Spinal cord (tissue), 10 donors: ENCODE results near the gene SPINK2. TPM values are rescaled to one million over a fixed set of nuclear protein-coding genes. Genes with fewer than 3 reads are reported as not detected.

Experiments used
- DNase-seq, 6 donors: peaks; one replicate each; pipeline versions ENCODE4 v3.0.0 to v3.0.0-alpha.2; 2013 to 2015; ENCODE audit warnings: low spot score in 6 of 6, low read depth in 4 of 6
- H3K27ac ChIP-seq: one replicate; pipeline ENCODE4 v1.5.1; 2013; ENCODE audit warnings: low read depth, low read length, control low read depth
- H3K27me3 ChIP-seq: one replicate; pipeline ENCODE4 v1.6.1; 2013; ENCODE audit warnings: low read length; ENCODE audit not compliant: control insufficient read depth, insufficient read depth
- H3K36me3 ChIP-seq: one replicate; pipeline ENCODE4 v1.6.1; 2013; ENCODE audit warnings: low read length; ENCODE audit not compliant: control insufficient read depth, insufficient read depth
- H3K4me1 ChIP-seq: one replicate; pipeline ENCODE4 v1.6.1; 2013; ENCODE audit warnings: low read length; ENCODE audit not compliant: control insufficient read depth, insufficient read depth
- H3K4me3 ChIP-seq: one replicate; pipeline ENCODE4 v1.5.1; 2013; ENCODE audit warnings: low read depth, low read length, control low read depth
- H3K9me3 ChIP-seq: one replicate; pipeline ENCODE4 v1.6.1; 2013; ENCODE audit warnings: low read length; ENCODE audit not compliant: control insufficient read depth, insufficient read depth
- WGBS: methylation state at CpG from one replicate; pipeline ENCODE4 v1.1.5; 2013; ENCODE audit warnings: missing lambda C conversion rate; ENCODE audit not compliant: insufficient coverage; 5-methylcytosine and 5-hydroxymethylcytosine counted together
- polyA plus RNA-seq, 2 donors: library from polyadenylated mRNA; unstranded; fragments of 120-200 nt; gene quantifications; one replicate each; pipeline ENCODE4 v1.2.1, GENCODE V29; 2013; ENCODE audit not compliant: insufficient read length in 2 of 2
- total RNA-seq, 2 donors: library from RNA; depleted of rRNA in 1 of 2; stranded (reverse); fragments of 120-200 nt in 1 of 2; fragments of >200 nt in 1 of 2; gene quantifications; one replicate each; pipeline versions ENCODE4 v1.2.3 to v1.2.4, GENCODE V29; 2013 to 2014
- donor health status: healthy.

Gene SPINK2
- total and polyA plus RNA-seq, 4 donors, result 0.44 to 1.6 (median 1.3) TPM; not detected in 1

DNA sequence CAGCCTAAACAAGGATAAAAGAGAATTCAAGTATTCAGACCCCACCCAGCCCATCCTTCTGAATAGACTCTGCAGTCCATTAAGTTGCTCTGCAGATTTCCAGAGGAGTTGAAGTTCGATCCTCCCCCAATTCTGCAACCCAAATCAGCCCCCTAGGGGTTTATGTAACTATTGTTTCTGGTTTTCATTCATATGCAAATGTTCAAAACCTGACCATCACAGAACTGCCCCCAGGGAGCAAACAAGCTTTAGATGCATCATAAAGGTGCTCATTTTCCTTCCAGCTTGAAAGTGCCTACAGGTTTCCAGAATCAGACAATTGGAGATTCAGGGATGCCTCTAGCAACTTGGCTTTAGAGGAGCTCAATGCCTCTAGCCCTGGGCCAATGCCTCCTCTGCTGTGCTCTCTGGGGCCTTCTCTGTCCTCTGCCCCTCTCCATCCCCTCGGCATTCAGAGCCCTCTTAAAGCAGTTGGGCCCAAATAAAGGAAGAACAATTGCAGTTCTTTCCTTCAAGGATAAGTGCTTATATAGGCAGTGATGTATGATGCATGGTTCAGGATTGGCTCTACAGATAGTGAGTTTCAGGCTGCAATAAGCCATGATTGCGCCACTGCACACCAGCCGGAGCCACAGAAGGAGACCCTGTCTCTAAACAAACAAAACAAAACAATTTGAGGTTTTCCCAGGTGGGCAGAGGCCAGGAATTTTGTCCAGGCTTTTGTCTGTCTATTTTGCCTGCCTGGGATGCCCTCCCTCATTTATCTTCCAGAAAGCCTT, 23.5 kb upstream of the SPINK2 start:
- WGBS, result 100% methylated on average over 2 of the region's 4 CpGs
- Histone ChIP-seq H3K36me3 (no peaks in the 10 kb centered on the region), H3K9me3 (no peaks in the 10 kb centered on the region), H3K4me3 (no peak overlapping the region), H3K4me1 (no peaks in the 10 kb centered on the region), H3K27ac (no peak overlapping the region), H3K27me3 (no peaks in the 10 kb centered on the region)
- no peak for DNase-seq

DNA sequence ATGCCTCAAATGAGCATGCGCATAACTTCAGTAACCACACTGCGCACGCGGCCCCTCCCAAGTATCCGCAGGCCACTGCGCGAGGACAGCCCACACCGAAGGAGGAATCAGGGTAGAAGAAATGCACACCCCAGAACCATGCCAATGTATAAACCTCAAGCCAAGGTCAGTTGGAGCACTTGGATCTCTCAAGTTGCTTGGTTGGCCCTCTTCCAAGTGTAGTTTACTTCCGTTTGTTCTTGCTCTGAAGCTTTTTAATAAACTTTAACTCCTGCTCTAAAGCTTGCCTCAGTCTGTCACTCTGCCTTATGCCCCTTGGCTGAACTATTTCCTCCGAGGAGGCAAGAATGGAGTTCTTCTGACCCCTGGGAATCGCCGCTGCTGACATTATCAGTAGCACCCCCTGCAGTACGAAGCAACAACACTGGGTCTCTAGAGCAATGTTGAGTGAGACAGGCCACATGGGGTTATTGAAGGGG, 22.0 kb upstream of the SPINK2 start:
- no peaks in the 10 kb centered on the region for H3K27me3 ChIP-seq
- DNase-seq, result peak in 2 of 6 donors; percentile 10 to 20
- WGBS, result 59% methylated on average over 13 of the region's 13 CpGs

DNA sequence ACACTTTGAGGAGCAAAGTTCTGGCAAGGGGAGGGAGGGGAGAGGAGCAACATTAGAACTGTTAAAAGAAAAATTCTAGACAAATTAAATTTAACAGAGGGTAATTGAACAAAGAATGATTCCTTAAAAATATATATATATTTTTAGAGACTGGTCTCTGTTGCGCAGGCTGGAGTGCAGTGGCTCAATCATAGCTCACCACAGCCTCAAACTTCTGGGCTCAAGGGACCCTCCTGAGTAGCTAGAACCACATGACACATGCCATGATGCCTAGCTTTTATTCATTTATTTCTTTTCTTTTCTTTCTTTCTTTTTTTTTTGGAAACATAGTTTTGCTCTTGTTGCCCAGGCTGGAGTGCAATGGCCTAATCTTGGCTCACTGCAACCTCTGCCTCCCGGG, 19.1 kb upstream of the SPINK2 start:
- H3K27me3 ChIP-seq, result no peaks in the 10 kb centered on the region
- H3K36me3 ChIP-seq, result no peaks in the 10 kb centered on the region
- no peaks in the 10 kb centered on the region for H3K4me1 ChIP-seq
- DNase-seq, result no peak
- H3K27ac ChIP-seq, result no peak overlapping the region
- WGBS, result 100% methylated on average over 2 of the region's 2 CpGs
- no peaks in the 10 kb centered on the region for H3K9me3 ChIP-seq
- H3K4me3 ChIP-seq, result no peak overlapping the region

More for the DNA sequence above, 22.0 kb upstream of the SPINK2 start:
- Histone ChIP-seq H3K4me1 (no peaks in the 10 kb centered on the region), H3K27ac (no peak overlapping the region), H3K4me3 (no peak overlapping the region), H3K36me3 (no peaks in the 10 kb centered on the region), H3K9me3 (no peaks in the 10 kb centered on the region)

DNA sequence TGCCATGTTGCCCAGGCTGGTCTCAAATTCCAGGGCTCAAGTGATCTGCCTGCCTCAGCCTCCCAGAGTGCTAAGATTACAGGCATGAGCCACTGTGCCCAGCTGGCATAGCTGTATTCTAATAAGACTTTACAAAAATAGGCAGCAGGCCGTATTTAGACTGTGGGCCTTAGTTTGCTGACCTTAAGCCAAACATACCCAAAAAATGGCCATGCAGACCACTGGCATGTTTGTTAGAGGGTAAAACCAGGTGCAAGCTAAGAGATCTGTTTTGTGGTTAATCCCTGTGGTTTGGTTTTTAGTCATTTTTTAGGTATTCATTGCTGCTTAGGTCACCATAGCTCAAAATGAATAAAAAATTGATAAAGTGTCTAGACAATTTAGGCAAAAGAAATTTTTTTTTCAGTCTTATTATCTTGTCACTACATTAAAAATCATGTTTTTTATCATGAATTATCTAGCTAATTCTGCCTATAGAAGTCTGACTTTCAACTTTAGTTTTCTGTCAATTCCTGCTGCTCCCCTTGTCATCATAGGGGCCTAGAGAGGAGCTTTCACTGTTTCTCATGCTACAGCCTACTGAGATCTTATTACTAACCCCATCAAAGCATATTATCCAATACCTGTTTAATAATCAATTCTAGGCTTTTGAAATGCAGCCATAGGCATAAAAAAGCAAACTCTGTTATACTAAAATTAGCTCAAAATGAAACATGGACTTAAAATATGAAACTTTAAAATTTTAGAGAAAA, 7.5 kb upstream of the SPINK2 start:
- Histone ChIP-seq H3K9me3 (no peaks in the 10 kb centered on the region), H3K36me3 (no peaks in the 10 kb centered on the region), H3K4me1 (no peaks in the 10 kb centered on the region), H3K27me3 (no peaks in the 10 kb centered on the region), H3K4me3 (no peak overlapping the region), H3K27ac (no peak overlapping the region)
- no peak for DNase-seq
- WGBS, result no CpG with 5 or more reads among the region's 1 CpG

DNA sequence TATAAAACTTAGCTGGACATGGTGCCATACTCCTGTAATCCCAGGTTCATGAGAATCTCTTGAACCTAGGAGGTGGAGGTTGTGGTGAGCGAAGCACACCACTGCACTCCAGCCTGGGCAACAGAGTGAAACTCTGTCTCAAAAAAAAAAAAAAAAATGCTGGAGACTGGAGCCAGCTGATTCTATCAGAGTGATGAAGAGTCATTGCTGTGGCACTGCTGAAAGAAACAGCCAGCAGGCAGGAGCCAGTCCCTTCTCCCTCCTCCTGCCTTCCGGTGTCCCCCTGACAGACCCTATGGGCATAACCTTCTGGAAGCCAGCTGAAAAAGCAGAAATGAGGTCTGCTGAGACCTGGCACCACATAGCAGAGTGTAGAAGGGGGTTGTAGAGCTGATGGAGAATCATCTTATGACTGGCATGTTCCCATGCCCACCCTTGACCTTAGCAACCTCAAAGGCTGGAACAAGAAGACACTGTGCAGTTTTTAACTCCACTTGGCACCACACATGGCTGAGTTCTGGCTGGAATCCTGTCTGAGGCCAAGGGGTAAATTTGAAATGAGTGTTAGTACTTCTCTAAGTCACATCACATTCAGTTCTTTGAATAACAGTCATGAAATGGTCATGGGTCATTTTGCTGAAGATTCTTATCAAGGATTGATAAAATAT, 2.6 kb upstream of the SPINK2 start:
- Histone ChIP-seq H3K9me3 (no peaks in the 10 kb centered on the region), H3K4me1 (peaks cover 9% of the 10 kb centered on the region), H3K4me3 (no peak overlapping the region), H3K27ac (no peak overlapping the region), H3K27me3 (peaks cover 20% of the 10 kb centered on the region), H3K36me3 (no peaks in the 10 kb centered on the region)
- no peak for DNase-seq
- WGBS, result no CpG with 5 or more reads among the region's 2 CpGs

DNA sequence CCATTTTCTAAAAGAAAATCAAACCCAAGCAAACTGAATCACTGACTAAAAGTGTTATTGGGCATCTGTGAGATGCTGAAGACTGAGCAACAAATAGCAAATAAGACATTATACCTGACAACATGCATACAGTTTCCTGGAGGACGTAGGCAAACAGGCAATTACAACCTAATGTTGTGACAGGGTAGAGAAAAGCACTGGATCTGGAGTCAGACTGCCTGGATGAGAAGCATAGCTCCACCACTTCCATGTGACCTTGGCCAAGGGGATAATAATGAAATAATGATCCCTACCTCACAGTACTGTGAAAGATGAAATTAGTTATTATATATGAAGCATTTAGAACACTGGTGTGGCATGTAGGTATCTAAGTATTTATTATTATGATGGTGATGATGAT, 2.7 kb downstream of the SPINK2 start:
- Histone ChIP-seq H3K9me3 (no peaks in the 10 kb centered on the region), H3K4me1 (peaks cover 9% of the 10 kb centered on the region), H3K27me3 (peaks cover 20% of the 10 kb centered on the region), H3K36me3 (no peaks in the 10 kb centered on the region), H3K27ac (no peak overlapping the region), H3K4me3 (no peak overlapping the region)
- no CpG with 5 or more reads among the region's 1 CpG for WGBS
- no peak for DNase-seq

DNA sequence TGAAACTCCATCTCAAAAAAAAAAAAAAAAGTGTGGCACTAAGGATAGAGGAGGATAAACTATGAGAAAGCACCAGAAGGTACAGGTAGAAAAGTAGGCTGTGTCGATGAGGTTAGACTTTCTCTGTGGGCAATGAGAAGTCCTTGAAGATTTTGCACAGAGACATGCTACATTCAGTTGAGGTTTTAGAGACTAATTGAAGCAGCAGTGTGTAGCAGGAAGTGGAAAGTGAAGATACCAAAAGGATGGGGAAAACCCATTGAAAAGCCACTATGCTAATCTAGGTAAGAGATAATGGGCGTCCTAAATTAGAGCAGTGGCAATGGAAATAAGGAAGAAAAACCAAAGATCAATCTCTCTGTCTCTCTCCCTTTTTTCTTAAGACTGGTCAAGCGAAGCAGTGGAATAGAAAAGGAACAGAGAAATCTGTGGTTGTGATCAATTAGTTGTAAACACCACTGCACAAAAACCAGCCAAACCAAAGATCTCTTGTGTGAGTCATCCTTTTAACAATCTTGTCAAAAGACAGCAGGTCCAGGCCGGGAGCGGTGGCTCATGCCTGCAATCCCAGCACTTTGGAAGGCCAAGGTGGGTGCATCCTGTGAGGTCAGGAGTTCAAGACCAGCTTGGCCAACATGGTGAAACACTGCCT, 3.5 kb downstream of the SPINK2 start:
- peaks cover 20% of the 10 kb centered on the region for H3K27me3 ChIP-seq
- no peak overlapping the region for H3K27ac ChIP-seq
- no peak for DNase-seq
- peaks cover 9% of the 10 kb centered on the region for H3K4me1 ChIP-seq
- no peaks in the 10 kb centered on the region for H3K9me3 ChIP-seq
- H3K36me3 ChIP-seq, result no peaks in the 10 kb centered on the region
- no peak overlapping the region for H3K4me3 ChIP-seq
- 64% methylated on average over 3 of the region's 5 CpGs for whole genome bisulfite sequencing

DNA sequence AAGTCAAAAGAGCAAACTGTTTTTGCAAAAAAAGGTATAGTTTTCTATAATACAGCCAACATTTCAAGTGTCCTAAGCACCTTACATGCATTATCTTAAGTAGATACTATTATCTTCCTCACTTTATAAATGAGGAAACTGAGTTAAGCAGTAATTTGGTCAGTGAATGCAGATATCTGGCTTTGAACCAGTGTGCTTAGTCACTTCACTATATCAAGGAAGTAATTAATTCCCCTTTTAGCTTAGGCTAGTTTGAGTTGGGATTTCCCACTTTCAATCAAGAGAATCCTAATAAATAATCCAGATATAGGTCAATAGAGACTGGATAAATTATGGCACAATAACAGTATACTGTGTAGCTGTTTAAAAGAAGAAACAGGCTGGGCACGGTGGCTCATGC, 14.8 kb downstream of the SPINK2 start:
- 100% methylated on average over 1 of the region's 1 CpG for WGBS
- no peaks in the 10 kb centered on the region for H3K9me3 ChIP-seq
- no peaks in the 10 kb centered on the region for H3K36me3 ChIP-seq
- no peaks in the 10 kb centered on the region for H3K27me3 ChIP-seq
- H3K4me1 ChIP-seq, result no peaks in the 10 kb centered on the region
- H3K27ac ChIP-seq, result no peak overlapping the region
- H3K4me3 ChIP-seq, result no peak overlapping the region
- DNase-seq, result no peak

DNA sequence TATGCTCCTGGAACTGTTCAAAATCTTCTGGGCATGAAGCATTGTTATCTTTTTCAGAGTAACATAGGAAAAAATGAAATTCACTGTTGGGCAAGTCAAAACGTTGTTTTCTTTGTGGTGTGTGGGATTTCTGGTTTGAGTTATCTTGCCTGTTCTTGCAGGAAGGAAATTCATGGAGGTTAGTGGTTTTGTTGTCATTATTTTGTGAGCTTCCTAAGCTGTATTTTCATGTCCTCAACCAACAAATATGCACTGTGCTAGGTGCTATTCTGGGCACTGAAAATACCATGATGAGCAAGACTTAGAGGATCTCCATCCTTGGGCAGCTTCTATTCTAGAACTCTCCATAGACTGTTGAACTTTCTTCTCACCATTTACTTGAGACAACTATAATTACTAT, 16.9 kb downstream of the SPINK2 start:
- no peaks in the 10 kb centered on the region for H3K4me1 ChIP-seq
- 100% methylated on average over 1 of the region's 1 CpG for WGBS

More for the DNA sequence above, 16.9 kb downstream of the SPINK2 start:
- H3K4me3 ChIP-seq, result no peak overlapping the region
- H3K36me3 ChIP-seq, result no peaks in the 10 kb centered on the region
- H3K27me3 ChIP-seq, result no peaks in the 10 kb centered on the region
- DNase-seq, result no peak
- H3K9me3 ChIP-seq, result no peaks in the 10 kb centered on the region
- H3K27ac ChIP-seq, result no peak overlapping the region
